ENCODE measurements around the gene PPP4R4.
"Not testable (repeated sequence)": the region's sequence is repeated elsewhere in the genome, so short reads cannot be mapped to it uniquely, and the experiment has no call there.

The PPP4R4 gene

DNA sequence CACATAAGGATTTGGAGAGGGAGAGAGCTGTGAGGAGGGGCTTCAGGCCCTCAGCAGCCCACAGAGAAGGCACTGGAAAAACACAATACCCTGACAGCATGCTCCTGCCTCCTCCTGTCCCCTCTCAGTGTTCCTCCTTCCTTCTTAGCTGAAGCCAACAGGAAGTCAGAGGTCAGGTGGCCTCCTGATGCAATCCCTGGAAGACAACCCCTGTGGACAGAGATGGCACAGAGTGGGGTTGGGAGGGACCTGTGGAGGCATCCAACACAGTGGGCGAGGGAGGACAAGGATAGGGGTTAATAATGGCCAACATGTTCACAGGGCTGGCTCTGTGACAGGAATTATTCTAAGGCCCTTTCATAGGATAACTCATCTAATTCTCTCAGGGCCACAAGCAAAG is 29.4 kb upstream of the PPP4R4 start:
- ATAC-seq = no peak

DNA sequence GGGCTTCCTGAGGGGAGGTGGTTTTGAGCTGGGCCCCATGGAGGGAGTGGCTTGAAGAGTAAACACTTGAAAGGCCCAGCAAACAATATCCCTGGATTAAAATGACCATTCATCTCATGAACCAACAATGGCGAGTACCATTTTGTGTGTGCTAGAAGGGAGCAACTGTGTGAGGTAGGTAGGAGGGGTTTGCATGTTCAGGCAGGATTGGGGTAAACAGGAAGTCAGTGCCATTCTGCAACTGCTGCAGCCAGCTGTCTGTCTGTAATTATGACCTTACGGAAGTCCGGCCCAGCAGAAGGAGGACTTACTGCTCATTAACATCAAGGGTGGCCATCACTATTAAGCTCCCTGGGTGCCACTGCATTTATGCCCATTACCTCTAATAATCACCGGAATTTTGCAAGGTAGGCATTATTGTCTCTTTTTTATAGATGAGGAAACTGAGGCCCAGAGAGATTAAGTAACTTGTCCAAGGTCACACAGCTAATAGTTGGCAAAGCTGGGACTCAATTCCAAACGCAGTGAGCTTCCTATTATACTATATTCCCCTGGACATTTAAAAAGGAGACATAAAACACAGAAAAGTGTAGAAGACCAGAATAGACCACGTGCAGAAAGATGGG is 28.1 kb upstream of the PPP4R4 start:
- no peak for ATAC-seq

DNA sequence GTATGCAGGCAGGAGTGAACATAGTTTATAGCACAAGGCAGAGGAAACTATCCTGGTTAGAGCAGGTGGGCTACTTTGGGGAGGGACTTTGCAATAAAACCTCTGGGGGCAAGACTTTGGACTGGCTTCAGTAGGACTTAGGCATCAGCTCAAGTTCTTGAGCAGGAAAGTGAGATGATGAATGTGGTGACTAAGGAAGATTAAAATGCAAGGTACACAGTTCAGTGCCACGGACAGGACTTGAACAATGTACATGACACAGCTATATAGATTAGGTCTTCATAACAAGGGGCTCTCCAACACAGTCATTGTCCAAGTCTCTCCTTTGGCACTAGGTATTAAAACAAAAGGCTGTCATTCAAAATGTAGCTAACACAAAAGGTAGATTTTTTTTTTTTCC is 21.4 kb upstream of the PPP4R4 start:
- ATAC-seq = no peak

DNA sequence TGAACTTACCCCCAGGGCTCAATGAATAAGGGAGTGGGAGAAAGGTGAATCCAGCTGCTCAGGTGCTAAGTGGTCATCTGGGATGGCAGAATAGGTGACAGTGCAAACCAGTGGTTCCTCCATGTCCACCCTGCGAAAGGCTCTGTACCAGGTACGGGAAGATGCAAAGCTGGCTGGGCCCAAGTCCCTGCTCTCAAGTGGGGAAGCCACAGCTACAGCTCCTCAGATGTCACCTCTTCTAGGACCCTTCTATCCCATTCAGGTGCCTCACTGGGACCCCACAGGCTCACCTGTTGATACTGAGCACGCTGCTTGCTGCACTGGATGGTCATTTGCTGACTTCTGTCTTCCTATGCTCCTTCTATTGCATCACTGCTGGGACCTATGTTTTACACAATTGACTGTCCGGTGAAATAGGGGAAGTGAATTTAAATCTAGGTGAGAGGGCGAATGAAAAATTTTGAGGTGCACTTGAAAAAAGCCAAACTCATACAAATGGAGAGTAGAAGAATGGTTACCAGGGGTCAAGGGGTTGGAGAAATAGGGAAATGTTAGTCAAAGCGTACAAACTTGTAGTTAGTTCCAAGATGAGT is 20.3 kb upstream of the PPP4R4 start:
- ATAC-seq = no peak

DNA sequence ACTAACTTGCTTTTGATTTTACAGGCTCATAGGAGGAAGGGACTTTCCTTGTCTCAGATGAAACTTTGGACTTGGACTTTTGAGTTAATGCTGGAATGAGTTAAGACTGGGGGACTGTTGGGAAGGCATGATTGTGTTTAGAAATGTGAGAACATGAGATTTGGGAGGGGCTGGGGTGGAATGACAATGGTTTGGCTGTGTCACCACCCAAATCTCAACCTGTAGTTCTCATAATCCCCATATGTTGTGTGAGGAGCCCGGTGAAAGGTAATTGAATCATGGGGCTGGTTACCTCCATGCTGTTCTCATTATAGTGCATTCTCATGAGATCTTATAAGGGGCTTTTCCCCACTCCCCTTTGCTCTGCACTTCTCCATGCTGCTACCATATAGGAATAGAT is 18.0 kb upstream of the PPP4R4 start:
- not testable (repeated sequence) for ATAC-seq

DNA sequence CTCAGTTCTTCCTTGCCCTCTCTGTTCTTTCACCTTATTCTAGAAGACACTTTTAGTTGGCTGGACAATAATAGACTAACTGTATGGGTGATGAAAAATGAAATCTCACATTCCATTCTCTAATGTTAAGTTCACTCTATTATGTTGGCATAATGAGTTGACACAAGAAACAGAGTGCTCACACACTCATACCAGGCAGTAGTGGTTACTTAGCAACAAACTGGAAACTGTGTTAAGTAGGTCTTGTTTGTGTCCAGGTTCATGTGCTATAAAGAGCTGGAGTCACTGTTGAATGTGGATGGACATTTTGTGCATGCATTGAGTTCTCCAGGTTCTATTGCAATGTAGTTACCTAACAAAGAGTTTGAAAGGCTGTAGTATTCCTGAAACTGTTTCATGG is 16.9 kb upstream of the PPP4R4 start:
- ATAC-seq = no peak

DNA sequence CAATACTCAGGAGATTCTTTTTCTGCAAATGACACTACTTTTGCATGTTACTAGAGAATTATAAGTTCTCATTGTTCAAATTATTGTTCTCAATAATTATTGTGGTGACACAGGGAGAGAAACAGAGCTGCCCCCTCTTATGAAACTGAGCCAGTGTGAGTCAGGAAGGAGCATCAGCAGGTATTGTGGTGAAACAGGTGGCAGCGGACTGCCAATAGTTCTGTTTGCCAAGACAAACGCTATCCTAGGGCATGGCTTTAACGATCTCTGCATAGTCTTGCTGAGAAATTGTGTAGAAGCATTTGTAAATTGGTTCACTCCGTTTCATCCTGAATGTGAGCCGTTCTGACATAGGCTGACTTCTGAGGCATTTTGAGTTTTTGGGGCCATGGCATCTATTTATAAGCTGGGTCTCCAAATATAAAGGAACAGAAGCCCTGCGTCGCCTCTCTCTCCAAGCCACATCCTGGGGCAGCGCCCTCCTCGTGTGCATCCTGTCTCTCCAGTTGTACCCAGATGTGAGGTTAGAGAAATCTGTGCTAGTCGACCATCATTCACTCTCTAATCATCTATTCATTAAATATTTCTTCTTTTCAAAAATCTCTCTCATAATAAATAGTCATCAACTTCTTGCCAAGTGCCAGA is 15.8 kb upstream of the PPP4R4 start:
- peak; percentile 64 to 74 for ATAC-seq

DNA sequence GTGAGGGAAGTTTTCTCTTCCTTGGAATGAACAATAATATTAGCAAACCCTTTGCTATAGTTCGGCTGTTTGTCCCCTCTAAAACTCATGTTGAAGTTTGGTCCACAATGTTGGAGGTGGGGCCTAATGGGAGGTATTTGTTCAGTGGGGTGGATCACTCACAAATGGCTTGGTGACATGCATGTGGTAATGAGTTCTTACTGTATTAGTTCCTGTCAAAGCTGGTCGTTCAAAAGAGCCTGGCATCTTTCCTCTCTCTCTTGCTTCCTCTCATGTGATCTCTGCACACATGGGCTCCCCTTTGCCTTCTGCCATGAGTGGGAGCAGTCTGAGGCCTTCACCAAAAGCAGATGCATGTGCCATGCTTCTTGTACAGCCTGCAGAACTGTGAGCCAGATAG is 13.1 kb upstream of the PPP4R4 start:
- no peak for ATAC-seq

DNA sequence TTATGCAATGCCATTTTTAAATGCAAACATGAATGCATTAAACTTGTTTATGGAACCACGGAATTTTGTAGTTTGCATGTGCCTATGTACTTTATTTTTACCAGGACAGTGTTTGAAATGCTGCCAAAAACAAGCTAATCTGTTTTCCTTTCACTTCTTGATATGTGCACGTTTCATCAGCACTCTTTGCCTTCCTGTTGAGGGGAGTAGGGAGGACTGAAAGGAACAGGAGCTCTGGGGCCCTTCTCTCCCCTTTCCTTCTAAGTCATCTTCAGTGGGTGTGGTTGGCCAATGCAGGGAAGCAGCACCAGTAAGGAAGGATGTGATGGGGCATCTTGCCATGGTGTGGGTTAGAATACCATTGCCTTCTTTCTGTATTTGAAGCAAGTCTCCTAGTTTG is 12.1 kb upstream of the PPP4R4 start:
- no peak for ATAC-seq

DNA sequence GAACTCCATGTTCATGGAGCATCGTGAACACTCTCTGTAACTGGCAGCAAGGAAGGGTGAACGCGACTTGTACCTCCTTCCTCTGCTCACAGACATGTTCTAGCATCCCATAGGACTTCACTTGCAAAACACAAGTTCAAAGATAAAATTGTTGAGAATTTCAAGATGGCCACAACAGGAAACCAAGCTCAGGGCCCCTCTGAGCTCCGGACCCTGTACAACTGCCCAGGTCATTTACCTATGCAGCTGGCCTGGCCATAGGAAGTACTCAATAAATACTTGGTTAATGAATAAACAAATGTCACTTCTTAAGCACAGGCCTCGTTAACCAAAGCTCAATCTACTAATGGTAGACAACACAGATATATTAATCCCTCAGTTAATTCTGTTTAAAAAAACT is 11.7 kb upstream of the PPP4R4 start:
- ATAC-seq = no peak

DNA sequence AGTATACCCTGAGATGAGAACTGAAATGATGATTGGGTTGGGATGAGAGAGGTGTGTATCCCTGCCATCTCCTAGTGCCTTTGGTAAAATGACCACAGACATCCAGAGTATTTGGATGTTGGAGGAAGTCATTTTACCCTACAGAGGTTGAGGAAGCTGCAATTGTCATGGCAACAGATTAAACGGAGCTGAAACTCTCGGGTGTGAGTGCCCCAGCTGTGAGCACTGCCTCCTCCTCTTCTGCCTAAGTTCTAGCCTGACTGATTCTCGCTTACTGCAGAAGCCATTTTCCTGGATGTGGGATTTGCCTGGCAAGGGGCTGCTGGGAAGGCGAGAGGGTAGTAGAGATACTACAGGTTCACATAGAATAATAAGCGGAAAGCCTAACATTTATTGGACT is 10.3 kb upstream of the PPP4R4 start:
- ATAC-seq = no peak

DNA sequence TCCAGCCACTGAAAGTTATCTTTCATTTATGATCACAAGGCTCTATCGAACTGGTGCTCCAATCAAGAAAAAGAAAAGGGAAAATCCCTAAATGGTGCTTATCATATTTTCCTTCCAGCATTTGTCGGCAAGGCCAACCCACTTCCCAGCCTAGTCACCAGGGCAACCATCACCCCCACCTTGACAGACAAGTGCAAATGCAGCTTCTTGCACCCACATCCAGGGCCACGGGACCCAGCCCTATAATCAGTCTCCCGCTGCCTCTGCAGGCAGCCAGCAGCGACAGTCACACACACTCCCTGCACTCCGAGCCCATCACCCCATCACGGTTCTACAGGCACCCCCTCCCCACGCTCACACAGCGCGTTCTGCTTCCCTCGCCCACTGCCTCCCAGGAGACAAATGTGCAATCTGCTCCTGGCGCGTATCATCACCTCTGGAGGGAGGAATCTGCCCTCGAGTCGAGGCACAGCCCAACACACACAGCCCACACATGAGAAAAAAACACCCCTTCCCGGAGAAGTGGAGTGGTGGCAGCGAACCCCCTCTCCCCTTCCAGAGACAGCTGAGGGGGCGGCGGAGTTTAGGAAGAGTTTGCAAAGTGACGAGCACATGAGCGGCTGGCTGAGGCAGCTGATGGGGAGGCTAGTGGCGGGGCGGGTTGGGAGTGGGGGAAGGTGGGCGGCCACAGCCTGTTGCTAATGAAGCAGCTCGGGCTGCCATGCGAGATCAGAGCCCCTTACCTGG is 9.3 kb upstream of the PPP4R4 start:
- ATAC-seq = no peak

DNA sequence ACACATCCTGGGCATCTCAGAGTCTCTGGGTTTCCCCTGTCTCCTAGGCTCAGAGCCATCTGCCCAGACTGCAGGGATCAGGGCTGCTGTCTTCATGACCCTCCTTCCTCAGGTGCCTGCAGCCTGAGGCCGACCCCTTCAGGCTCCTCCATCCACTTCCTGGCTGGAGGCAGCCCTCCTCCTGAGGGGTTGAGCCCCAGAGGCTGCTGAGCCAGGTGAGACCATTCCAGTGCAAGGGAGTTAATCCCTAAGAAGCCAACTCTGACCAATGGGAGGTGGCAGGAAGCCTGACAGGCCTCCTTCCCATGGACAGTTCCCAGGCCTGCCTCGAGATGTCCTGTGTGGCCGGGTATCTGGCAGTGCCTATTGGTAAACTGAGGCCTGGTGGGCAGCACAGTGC is 8.4 kb upstream of the PPP4R4 start:
- no peak for ATAC-seq

DNA sequence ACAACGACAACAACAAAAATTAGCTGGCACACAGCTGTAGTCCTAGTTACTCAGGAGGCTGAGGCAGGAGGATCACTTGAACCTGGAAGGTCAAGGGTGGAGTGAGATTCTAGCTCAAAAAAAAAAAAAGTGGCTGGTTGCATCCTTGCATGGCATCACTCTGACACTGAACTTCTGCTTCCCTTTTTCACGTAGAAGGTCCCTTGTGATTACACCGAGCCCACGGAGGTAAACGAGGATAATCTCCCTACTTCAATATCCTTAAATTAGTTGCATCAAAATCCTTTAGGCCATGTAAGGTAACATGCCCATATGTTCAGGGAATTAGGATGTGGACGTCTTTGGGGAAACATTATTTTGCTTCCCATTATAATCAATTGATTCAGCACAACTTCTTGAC is 4.0 kb upstream of the PPP4R4 start:
- no peak for ATAC-seq

DNA sequence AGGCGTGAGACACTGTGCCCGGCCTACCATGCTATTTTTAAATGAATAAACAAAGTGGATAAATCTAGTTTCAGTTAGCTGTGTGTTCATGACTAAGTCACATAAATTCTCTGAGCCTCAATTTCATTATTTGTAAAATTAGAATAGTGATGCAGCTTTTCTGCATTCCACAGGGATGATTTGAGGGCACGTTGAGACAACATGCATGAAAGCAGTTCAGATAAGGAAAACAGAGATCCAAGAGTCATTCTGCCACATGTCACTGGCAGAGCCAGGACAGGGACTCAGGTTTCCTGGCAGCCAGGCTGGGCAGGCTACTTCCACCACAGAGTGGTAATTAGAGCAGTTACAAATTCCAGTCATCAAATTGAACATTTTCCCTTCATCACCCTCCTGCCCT is 2.9 kb upstream of the PPP4R4 start:
- no peak for ATAC-seq

DNA sequence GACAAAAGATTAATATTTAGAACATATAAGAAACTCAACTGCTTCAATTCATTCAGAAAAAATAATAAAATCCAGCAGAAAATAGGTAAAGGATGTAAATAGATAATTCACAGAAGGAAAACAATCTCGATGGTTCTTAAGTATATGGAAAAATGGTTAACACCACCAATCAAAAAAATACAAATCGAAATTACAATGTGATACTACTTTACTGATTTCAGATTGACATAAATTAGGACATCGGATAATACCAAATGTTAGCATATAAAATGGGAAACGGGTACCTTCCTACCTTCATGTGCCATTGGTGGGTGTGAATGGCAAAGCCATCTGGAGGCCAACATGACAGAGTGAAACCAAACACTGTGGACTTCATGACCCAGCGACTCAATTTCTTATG is 1.6 kb upstream of the PPP4R4 start:
- no peak for ATAC-seq

DNA sequence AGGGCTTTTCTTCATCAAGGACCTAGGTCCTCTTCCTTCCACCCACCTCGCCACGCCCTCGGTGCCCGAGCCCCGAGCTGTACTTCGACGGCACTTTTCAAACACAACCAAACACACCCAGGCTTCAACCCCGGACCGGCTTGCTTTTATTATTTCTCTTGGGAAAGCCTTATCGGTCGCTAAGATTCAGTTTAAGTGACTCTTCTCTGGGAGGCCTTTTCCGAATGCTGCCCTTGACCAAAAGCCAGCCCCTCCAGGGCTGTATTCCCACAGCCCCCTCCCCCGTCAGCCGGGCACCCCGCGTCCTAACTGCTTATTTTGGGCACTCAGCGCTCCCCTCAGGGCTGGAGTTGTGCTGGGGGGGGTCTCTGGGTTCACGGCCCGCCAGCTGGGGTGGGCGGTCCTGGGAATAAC is 644 bp upstream of the PPP4R4 start:
- ATAC-seq = no peak

DNA sequence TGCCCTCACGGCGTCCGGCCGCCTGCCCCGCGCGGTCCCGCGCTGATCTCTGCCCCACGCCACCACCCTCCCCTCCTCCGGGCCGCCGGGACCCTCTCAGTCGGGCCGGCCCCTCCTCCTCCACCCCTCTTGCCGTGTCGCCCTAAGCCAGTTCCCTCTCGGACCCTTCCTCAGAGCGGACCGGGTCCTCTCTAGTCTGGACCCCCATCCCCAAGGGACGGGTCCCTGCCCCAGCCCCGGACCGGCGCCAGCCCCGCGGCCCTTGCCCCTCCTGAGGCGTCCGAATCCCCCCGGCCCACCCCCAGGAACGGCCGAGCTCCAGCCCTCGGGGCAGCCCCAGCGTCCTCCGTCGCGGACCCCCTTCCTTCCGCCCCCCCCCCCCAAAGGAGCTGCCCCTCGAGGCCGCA is 485 bp downstream of the PPP4R4 start:
- no peak for ATAC-seq

DNA sequence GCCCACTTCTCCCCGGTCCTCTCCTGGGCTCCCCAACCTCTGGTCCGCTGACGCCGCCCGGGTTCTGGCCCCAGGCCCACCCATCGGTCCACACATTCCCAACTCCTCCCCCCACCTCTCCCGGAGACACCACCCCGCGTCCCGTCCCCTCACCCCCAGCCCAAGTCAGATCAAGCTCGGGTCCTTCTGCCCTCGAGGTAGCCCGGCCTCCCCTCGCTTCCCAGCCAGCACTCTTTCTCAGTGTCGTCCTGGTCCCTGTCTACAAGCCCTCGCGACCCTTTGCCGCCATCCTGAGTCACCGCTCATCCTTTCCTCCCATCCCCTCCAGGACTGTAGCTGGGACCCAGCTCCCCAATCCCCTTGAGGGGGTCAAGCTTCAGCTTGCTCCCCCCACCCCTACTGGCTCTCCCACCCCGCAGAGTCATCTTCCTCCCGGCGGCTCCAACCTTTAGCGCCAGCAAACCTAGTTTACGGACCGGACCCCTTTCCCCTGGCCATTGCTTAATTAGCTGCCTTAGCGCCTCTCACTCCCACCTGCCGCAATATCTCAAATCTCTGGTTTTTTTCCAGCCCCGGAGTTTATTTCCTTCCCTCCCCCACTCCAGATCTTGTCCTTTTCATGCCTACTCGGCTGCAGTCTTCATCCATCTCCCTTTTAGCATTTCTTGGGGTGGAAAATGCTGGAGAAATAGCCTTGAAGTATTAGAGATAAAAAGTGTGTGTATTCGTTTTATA is 1.1 kb downstream of the PPP4R4 start:
- no peak for ATAC-seq

DNA sequence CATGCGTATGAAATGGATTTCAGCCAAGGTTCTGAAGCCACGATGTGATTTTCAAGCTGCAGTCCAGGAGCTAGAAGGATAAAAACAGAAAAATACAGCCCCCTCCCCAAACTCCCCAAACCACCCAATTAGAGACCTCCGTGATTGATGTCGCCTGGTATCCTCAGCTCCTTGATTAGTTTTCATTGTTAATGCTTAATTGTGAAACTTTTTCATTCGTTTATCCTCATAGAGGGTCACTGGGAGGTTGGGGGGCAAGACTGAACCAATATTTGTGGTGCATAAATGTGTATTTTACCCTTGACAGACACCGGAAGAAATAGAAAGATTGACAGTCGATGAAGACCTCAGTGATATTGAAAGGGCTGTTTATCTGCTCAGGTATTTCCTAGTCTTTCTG is 1.6 kb downstream of the PPP4R4 start:
- no peak for ATAC-seq

DNA sequence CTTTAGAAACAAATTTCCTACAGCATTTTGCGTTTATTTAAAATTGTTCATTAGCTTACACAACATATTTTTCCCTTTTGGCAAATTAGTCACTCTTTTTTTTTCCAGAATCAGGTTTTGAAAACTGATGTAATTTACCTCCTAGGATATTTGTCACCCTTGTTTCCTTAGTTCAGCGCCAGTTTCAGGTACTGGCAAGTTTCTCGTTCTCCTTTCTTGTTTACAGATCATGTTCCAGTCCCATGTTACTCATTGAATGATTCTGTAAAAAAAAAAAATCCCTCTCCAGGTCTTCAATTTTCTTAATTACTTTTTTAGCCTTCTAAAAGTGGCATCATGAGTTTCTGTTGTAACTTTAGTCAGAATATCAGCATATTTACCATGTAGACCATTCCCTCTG is 2.7 kb downstream of the PPP4R4 start:
- no peak for ATAC-seq

DNA sequence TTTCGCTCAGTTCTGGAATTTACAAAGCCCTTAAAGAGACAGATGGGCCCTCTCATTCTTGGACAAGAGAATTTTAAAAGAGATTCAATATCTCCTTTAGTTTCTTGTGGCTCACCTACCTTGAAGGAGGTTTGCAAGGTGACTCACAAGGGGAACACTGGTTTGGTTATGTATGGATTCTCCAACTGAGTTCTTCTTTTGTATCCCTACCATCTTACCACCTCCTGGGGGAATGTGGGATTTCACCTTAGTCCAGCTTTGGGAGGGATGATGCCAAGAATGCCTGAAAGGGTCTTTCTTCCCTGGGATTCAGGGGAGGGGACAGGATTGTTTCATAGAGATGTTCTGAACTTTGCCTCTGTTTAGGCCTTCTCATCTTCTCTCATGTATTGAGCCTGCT is 3.7 kb downstream of the PPP4R4 start:
- no peak for ATAC-seq

DNA sequence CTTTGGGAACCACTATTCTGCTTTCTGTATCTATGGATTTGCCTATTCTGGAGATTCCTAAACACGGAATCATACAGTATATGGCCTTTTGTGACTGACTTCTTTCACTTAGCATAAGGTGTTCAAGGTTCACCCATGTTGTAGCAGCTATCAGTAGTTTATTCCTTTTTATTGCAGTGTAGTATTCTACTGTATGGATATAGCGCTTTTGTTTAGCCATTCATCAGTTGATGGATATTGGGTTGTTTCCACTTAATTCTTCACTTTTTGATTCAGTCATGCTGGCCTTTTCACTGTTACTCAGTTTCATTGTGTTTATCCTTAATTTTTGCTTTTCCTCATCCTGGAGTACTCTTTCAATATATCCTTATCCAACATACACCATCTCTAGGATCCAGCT is 5.1 kb downstream of the PPP4R4 start:
- ATAC-seq = no peak

Data from activated CD4-positive, CD25-positive, alpha-beta regulatory T cell treated with anti-CD3 and anti-CD28 coated beads, Interleukin-2, amount 50 U/mL, for 24 hours (primary cell).